ENCODE data around the gene PRTFDC1. TPM values are rescaled to one million over a fixed set of nuclear protein-coding genes. Genes with fewer than 3 reads are reported as not detected.

Gene PRTFDC1
- total and polyA plus RNA-seq, 2 donors from 2014 or later, result 3.8 to 6.1 TPM

GRCh38 chr10:24938076-24938475, 14.3 kb downstream of the PRTFDC1 start:
- Histone ChIP-seq H3K4me3 (ENCODE audit: low read length in 3 of 3) (no peak overlapping the region), H3K4me1 (ENCODE audit: control insufficient read depth in 2 of 3, insufficient read depth in 2 of 3, low read depth in 1 of 3, low read length in 3 of 3) (no peaks in the 10 kb centered on the region), H3K9ac (ENCODE audit: low read length in 3 of 3) (no peak overlapping the region), H3K36me3 (ENCODE audit: control insufficient read depth in 2 of 3, insufficient read depth in 3 of 3, low read length in 3 of 3) (no peaks in the 10 kb centered on the region), H3K27me3 (ENCODE audit: control insufficient read depth, insufficient read depth, low read length) (no peaks in the 10 kb centered on the region), H3K27ac (ENCODE audit: low read depth in 2 of 2, low read length in 2 of 2) (no peak overlapping the region), H3K9me3 (ENCODE audit: control insufficient read depth in 2 of 3, insufficient read depth in 1 of 3, low read length in 3 of 3) (no peaks in the 10 kb centered on the region)
- TF ChIP-seq, protein P1, sequence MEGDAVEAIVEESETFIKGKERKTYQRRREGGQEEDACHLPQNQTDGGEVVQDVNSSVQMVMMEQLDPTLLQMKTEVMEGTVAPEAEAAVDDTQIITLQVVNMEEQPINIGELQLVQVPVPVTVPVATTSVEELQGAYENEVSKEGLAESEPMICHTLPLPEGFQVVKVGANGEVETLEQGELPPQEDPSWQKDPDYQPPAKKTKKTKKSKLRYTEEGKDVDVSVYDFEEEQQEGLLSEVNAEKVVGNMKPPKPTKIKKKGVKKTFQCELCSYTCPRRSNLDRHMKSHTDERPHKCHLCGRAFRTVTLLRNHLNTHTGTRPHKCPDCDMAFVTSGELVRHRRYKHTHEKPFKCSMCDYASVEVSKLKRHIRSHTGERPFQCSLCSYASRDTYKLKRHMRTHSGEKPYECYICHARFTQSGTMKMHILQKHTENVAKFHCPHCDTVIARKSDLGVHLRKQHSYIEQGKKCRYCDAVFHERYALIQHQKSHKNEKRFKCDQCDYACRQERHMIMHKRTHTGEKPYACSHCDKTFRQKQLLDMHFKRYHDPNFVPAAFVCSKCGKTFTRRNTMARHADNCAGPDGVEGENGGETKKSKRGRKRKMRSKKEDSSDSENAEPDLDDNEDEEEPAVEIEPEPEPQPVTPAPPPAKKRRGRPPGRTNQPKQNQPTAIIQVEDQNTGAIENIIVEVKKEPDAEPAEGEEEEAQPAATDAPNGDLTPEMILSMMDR (IDR thresholded peaks at IDR 0.05; ENCODE audit: borderline replicate concordance, extremely low read depth, insufficient read depth), result no peak
- intact Hi-C loops (cut with DNase I), result no loop called here
- DNase-seq (no peak), FAIRE-seq (no peak)

GRCh38 chr10:24935504-24936292, 16.7 kb downstream of the PRTFDC1 start:
- no peak overlapping the region for H3K27ac ChIP-seq (ENCODE audit: low read depth in 2 of 2, low read length in 2 of 2)
- DNase-seq (no peak), FAIRE-seq (no peak)
- TF ChIP-seq, protein P1 (IDR thresholded peaks at IDR 0.05; ENCODE audit: borderline replicate concordance, extremely low read depth, insufficient read depth), result no peak
- no peaks in the 10 kb centered on the region for H3K4me1 ChIP-seq (ENCODE audit: control insufficient read depth in 2 of 3, insufficient read depth in 2 of 3, low read depth in 1 of 3, low read length in 3 of 3)
- H3K27me3 ChIP-seq (ENCODE audit: control insufficient read depth, insufficient read depth, low read length), result no peaks in the 10 kb centered on the region
- no peaks in the 10 kb centered on the region for H3K9me3 ChIP-seq (ENCODE audit: control insufficient read depth in 2 of 3, insufficient read depth in 1 of 3, low read length in 3 of 3)
- intact Hi-C loops (cut with DNase I), result no loop called here
- H3K4me3 ChIP-seq (ENCODE audit: low read length in 3 of 3), result no peak overlapping the region
- no peak overlapping the region for H3K9ac ChIP-seq (ENCODE audit: low read length in 3 of 3)
- no peaks in the 10 kb centered on the region for H3K36me3 ChIP-seq (ENCODE audit: control insufficient read depth in 2 of 3, insufficient read depth in 3 of 3, low read length in 3 of 3)

DNA sequence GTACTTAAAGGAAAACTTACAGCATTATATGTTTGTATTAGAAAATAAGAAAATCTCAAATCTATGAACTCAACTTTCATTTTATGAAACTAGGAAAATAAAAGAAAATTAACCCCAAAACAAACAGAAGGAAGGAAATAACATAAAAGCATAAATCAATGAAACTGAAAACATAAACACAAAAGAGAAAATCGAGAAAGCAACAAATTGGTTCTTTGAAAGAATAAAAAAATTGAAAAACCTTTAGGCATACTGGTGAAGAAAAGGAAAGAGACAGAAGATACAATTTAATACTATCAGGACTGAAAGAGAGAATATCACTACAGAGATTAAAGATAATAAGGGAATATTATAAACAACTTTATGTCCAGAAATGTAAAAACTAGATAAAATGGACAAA, 21.2 kb downstream of the PRTFDC1 start:
- no peak for FAIRE-seq
- H3K9me3 ChIP-seq (ENCODE audit: control insufficient read depth in 2 of 3, insufficient read depth in 1 of 3, low read length in 3 of 3), result no peaks in the 10 kb centered on the region
- no peak overlapping the region for H3K4me3 ChIP-seq (ENCODE audit: low read length in 3 of 3)
- H3K9ac ChIP-seq (ENCODE audit: low read length in 3 of 3), result no peak overlapping the region
- no peak for DNase-seq
- TF ChIP-seq, protein P1 (IDR thresholded peaks at IDR 0.05; ENCODE audit: borderline replicate concordance, extremely low read depth, insufficient read depth), result no peak
- no peaks in the 10 kb centered on the region for H3K27me3 ChIP-seq (ENCODE audit: control insufficient read depth, insufficient read depth, low read length)
- H3K4me1 ChIP-seq (ENCODE audit: control insufficient read depth in 2 of 3, insufficient read depth in 2 of 3, low read depth in 1 of 3, low read length in 3 of 3), result no peaks in the 10 kb centered on the region
- H3K27ac ChIP-seq (ENCODE audit: low read depth in 2 of 2, low read length in 2 of 2), result no peak overlapping the region
- intact Hi-C loops (cut with DNase I), result no loop called here
- H3K36me3 ChIP-seq (ENCODE audit: control insufficient read depth in 2 of 3, insufficient read depth in 3 of 3, low read length in 3 of 3), result no peaks in the 10 kb centered on the region
